H1 (cell line): ENCODE data around the gene SLC25A21. TPM values are rescaled to one million over a fixed set of nuclear protein-coding genes. Genes with fewer than 3 reads are reported as not detected.

Experiments used
- CTCF ChIA-PET: fragments of 300-600 bp; sonication (Branson Sonifier 250); formaldehyde crosslinking; loops from one replicate; lab custom pipeline; 2021; ENCODE audit not compliant: partially characterized antibody; lab: Charles Lee
- POLR2A ChIA-PET: fragments of 300-600 bp; sonication (Branson Sonifier 250); formaldehyde crosslinking; loops from one replicate; lab custom pipeline; 2021; ENCODE audit warnings: inconsistent platforms; ENCODE audit not compliant: partially characterized antibody; lab: Charles Lee
- DNase-seq, 2 experiments: peaks; one replicate each; pipeline versions ENCODE4 v3.0.0 to v3.0.0-alpha.2; 2010 to 2022; ENCODE audit warnings: low spot score in 2 of 2, low read depth in 1 of 2, mixed read lengths in 1 of 2
- FAIRE-seq: peaks from 2 replicates; lab custom pipeline; 2011; peaks lifted over from hg19 to GRCh38; lab: Jason Lieb, UNC
- H2AFZ ChIP-seq: 2 replicates; pipeline ENCODE4 v1.8.1; 2012; ENCODE audit warnings: low read length, inconsistent platforms
- H2AK5ac ChIP-seq: 2 replicates; pipeline ENCODE4 v1.6.1; 2013; ENCODE audit warnings: low read depth, low read length
- H2BK120ac ChIP-seq: replicated peaks from 2 replicates; pipeline ENCODE3; 2013; ENCODE audit warnings: low read depth, low read length, inconsistent platforms
- H2BK12ac ChIP-seq: 2 replicates; pipeline ENCODE4 v1.6.1; 2013; ENCODE audit warnings: low read depth, low read length
- H2BK15ac ChIP-seq: 2 replicates; pipeline ENCODE4 v1.6.1; 2013; ENCODE audit warnings: low read length
- H2BK20ac ChIP-seq: 2 replicates; pipeline ENCODE4 v1.6.1; 2013; ENCODE audit warnings: low read length
- H2BK5ac ChIP-seq: 2 replicates; pipeline ENCODE4 v1.6.1; 2013; ENCODE audit warnings: low read depth, low read length
- H3K14ac ChIP-seq: 2 replicates; pipeline ENCODE4 v1.6.1; 2013; ENCODE audit warnings: inconsistent platforms; ENCODE audit not compliant: insufficient read length
- H3K18ac ChIP-seq: 2 replicates; pipeline ENCODE4 v1.6.1; 2013; ENCODE audit warnings: low read length; ENCODE audit errors: extremely low read depth
- H3K23ac ChIP-seq: 2 replicates; pipeline ENCODE4 v1.6.1; 2013; ENCODE audit warnings: inconsistent platforms; ENCODE audit not compliant: insufficient read length
- H3K23me2 ChIP-seq: 2 replicates; pipeline ENCODE4 v1.6.1; 2013; ENCODE audit warnings: low read depth, low read length
- H3K27ac ChIP-seq: 2 replicates; pipeline ENCODE4 v1.6.1; 2011; ENCODE audit warnings: low read depth, low read length, inconsistent platforms
- H3K27me3 ChIP-seq, 4 experiments: replicated peaks in 1 of 4; 1 replicate in 1 of 4; 2 replicates in 3 of 4; pipeline versions ENCODE4 v1.6.1 to v1.8.1; 2011 to 2013; ENCODE audit warnings: low read length in 3 of 4, mild to moderate bottlenecking in 3 of 4, inconsistent platforms in 2 of 4, mixed read lengths in 2 of 4, moderate library complexity in 1 of 4; ENCODE audit not compliant: control insufficient read depth in 3 of 4, insufficient read depth in 3 of 4; ENCODE audit errors: extremely low read depth in 1 of 4
- H3K36me3 ChIP-seq, 4 experiments: 2 replicates each; pipeline versions ENCODE4 v1.6.1 to v1.8.1; 2011 to 2013; ENCODE audit warnings: mild to moderate bottlenecking in 4 of 4, low read length in 3 of 4, moderate library complexity in 2 of 4, control low read depth in 1 of 4, inconsistent platforms in 1 of 4; ENCODE audit not compliant: insufficient read depth in 4 of 4, control insufficient read depth in 2 of 4
- H3K4ac ChIP-seq: replicated peaks from 2 replicates; pipeline ENCODE3; 2013; ENCODE audit warnings: low read length, low read depth, mixed read lengths, inconsistent platforms; ENCODE audit not compliant: insufficient read length
- H3K4me1 ChIP-seq, 4 experiments: replicated peaks in 1 of 4; 1 replicate in 1 of 4; 2 replicates in 3 of 4; pipeline versions ENCODE4 v1.6.1 to v1.8.1; 2011 to 2013; ENCODE audit warnings: low read length in 3 of 4, inconsistent platforms in 2 of 4, mixed read lengths in 1 of 4; ENCODE audit not compliant: insufficient read depth in 4 of 4, control insufficient read depth in 3 of 4
- H3K4me2 ChIP-seq, 2 experiments: 2 replicates each; pipeline versions ENCODE4 v1.6.1 to v1.8.1; 2011 to 2013; ENCODE audit warnings: low read depth in 2 of 2, low read length in 2 of 2, control low read depth in 1 of 2, inconsistent platforms in 1 of 2, mild to moderate bottlenecking in 1 of 2; ENCODE audit not compliant: insufficient read depth in 1 of 2
- H3K4me3 ChIP-seq, 4 experiments: fragments of 200-600, 300-600 bp in 1 of 4; sonication (generic), shearing (Covaris generic), sonication (Bioruptor Twin) in 1 of 4; 2 replicates each; pipeline versions ENCODE4 v1.5.1 to v1.8.1; 2011 to 2016; ENCODE audit warnings: low read length in 4 of 4, low read depth in 3 of 4, control low read depth in 2 of 4, inconsistent platforms in 2 of 4, mild to moderate bottlenecking in 2 of 4, mixed read lengths in 1 of 4, moderate library complexity in 1 of 4; ENCODE audit not compliant: insufficient read depth in 2 of 4; ENCODE audit errors: extremely low read depth in 1 of 4
- H3K56ac ChIP-seq: replicated peaks from 2 replicates; pipeline ENCODE3; 2013; ENCODE audit warnings: low read depth, mild to moderate bottlenecking, mixed read lengths, low read length, inconsistent platforms; ENCODE audit not compliant: insufficient read length
- H3K79me1 ChIP-seq: 2 replicates; pipeline ENCODE4 v1.6.1; 2013; ENCODE audit warnings: low read depth, low read length, control low read depth
- H3K79me2 ChIP-seq, 2 experiments: 2 replicates each; pipeline versions ENCODE4 v1.6.1 to v1.8.1; 2012 to 2013; ENCODE audit warnings: low read length in 2 of 2, mild to moderate bottlenecking in 2 of 2, inconsistent platforms in 1 of 2; ENCODE audit not compliant: insufficient read depth in 2 of 2, control insufficient read depth in 1 of 2
- H3K9ac ChIP-seq, 4 experiments: replicated peaks in 1 of 4; 1 replicate in 1 of 4; 2 replicates in 3 of 4; pipeline versions ENCODE4 v1.6.1 to v1.8.1; 2011 to 2013; ENCODE audit warnings: low read depth in 3 of 4, low read length in 3 of 4, control low read depth in 2 of 4, mild to moderate bottlenecking in 2 of 4, moderate library complexity in 2 of 4, inconsistent platforms in 1 of 4; ENCODE audit errors: extremely low read depth in 1 of 4
- H3K9me3 ChIP-seq, 2 experiments: 2 replicates each; pipeline versions ENCODE4 v1.6.1 to v1.8.1; 2012 to 2013; ENCODE audit warnings: mild to moderate bottlenecking in 2 of 2, moderate library complexity in 2 of 2, control low read depth in 1 of 2, inconsistent platforms in 1 of 2, low read depth in 1 of 2, low read length in 1 of 2, mixed read lengths in 1 of 2; ENCODE audit not compliant: insufficient read depth in 2 of 2
- H4K20me1 ChIP-seq, 2 experiments: replicated peaks in 1 of 2; 2 replicates each; pipeline versions ENCODE3 to v1.8.1; 2011 to 2013; ENCODE audit warnings: inconsistent platforms in 2 of 2, low read length in 2 of 2, mild to moderate bottlenecking in 1 of 2; ENCODE audit not compliant: insufficient read depth in 2 of 2, control insufficient read depth in 1 of 2
- H4K5ac ChIP-seq: 2 replicates; pipeline ENCODE4 v1.6.1; 2013; ENCODE audit warnings: low read length, low read depth, mixed read lengths, inconsistent platforms; ENCODE audit not compliant: insufficient read length
- H4K8ac ChIP-seq: 2 replicates; pipeline ENCODE4 v1.8.0; 2013; ENCODE audit warnings: mild to moderate bottlenecking, moderate library complexity, low read length, inconsistent platforms; ENCODE audit not compliant: insufficient read depth; ENCODE audit errors: extremely low read depth
- H4K91ac ChIP-seq: replicated peaks from 2 replicates; pipeline ENCODE3; 2013; ENCODE audit warnings: low read length, mixed read lengths, inconsistent platforms; ENCODE audit not compliant: insufficient read length
- GTF2F1 ChIP-seq: IDR thresholded peaks from 2 replicates; pipeline ENCODE4 v1.6.1; 2012; ENCODE audit warnings: low read depth, low read length, improper control_type of control experiment, borderline replicate concordance
- JUN ChIP-seq: IDR thresholded peaks from 2 replicates; pipeline ENCODE4 v1.6.1; 2011; ENCODE audit warnings: low read depth, mild to moderate bottlenecking, improper control_type of control experiment, low read length
- KDM4A ChIP-seq: IDR thresholded peaks from one replicate; pipeline ENCODE4 v1.7.1; 2012; ENCODE audit warnings: low read depth, mild to moderate bottlenecking, moderate library complexity, low read length, inconsistent platforms; ENCODE audit not compliant: severe bottlenecking
- RBBP5 ChIP-seq: IDR thresholded peaks from 2 replicates; pipeline ENCODE4 v1.7.1; 2012; ENCODE audit warnings: low read depth, mild to moderate bottlenecking, inconsistent platforms, low read length, moderate library complexity, borderline replicate concordance
- TAF1 ChIP-seq: IDR thresholded peaks from 2 replicates; pipeline ENCODE4 v1.6.1; 2011; ENCODE audit warnings: mild to moderate bottlenecking, low read depth, low read length
- TCF12 ChIP-seq: IDR thresholded peaks from 2 replicates; pipeline ENCODE4 v1.6.1; 2011; ENCODE audit warnings: low read depth, mild to moderate bottlenecking, low read length
- WGBS, 2 experiments: shearing (Covaris generic) in 1 of 2; methylation state at CpG; one replicate each; pipeline versions ENCODE4 v1.1.6 to v1.1.7; 2013 to 2015; ENCODE audit warnings: low lambda C conversion rate in 2 of 2, mixed read lengths in 2 of 2, inconsistent platforms in 1 of 2, low coverage in 1 of 2, missing lambda C conversion rate in 1 of 2; ENCODE audit not compliant: insufficient replicate concordance in 2 of 2, insufficient coverage in 1 of 2, insufficient read length in 1 of 2; ENCODE audit errors: extremely low coverage in 1 of 2, missing lambda C conversion rate in 1 of 2; 5-methylcytosine and 5-hydroxymethylcytosine counted together
- polyA plus RNA-seq, 7 experiments: library from polyadenylated mRNA; depleted of rRNA in 3 of 7; stranded (reverse) in 5 of 7; unstranded in 2 of 7; fragments of >200 nt in 5 of 7; fragments of 200-250 nt in 2 of 7; gene quantifications; 1 replicate in 5 of 7; 2 replicates in 1 of 7; 4 replicates in 1 of 7; pipeline versions ENCODE4 v1.2.1 to v1.2.3, GENCODE V29; 2011 to 2013; ENCODE audit warnings: missing spikeins in 2 of 7, mixed read lengths in 2 of 7
- total RNA-seq: library from RNA; stranded (reverse); fragmentation: NEBNext Ultra II Directional; extraction: Animal tissue kit (Norgen Biotek cat#: 25700); gene quantifications from 2 replicates; pipeline ENCODE4 v1.2.1, GENCODE V29; 2021

Gene SLC25A21
- total and polyA plus RNA-seq, 2 of the 8 experiments (the other 6 are each of a cell fraction or from before 2014, with no cell fraction given): 6.9 to 15.7 TPM

DNA sequence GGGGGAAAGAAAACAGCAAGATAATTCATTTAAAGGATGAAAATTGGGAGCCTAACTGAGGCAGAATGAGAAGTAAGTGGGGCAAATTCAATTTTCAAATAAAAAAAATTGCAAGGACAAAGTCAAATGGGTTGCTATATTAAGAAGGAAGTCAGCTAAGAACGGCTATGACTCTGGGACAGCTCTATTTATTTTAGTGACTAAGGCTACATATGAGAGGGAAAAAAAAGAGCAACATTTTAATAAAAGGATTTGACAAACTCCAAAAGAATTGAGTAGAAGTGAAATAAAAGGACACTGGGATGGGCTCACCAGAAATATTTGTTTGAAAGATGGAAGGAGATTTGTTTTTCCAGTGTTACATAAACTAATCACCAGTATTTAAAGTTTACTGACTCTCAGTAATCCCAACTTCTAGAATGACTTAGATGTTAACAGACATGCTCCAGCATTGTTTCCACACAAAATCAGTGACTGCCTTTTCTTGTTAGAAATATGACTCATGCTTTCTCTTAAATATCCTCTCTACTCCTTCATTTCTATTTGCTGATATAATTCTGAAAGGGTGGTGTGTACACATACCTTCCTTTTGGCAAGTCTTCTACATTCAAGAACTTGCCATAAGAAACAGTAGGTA is 198.5 kb downstream of the SLC25A21 start:
- H4K91ac ChIP-seq: no peak overlapping the region
- H4K20me1 ChIP-seq: peaks cover 0 to 2% of the 10 kb centered on the region in 2 experiments
- no peak overlapping the region for H2BK15ac ChIP-seq
- H3K4me1 ChIP-seq: peaks cover 0 to 4% (median 0%) of the 10 kb centered on the region in 4 experiments; a peak in 1 of 7 replicates
- WGBS, 2 experiments: 91% methylated on average over 1 of the region's 1 CpG; no CpG with 5 or more reads in 1 of the 2 experiments
- ChIA-PET POLR2A (no interaction called here), CTCF (interaction anchor here (0.7 to 1.5 kb wide), 4 partner anchors 32 to 317 kb away, joined by 3 to 4 read pairs (median 4); no protein-coding TSS in a partner anchor)
- TF ChIP-seq GTF2F1 (no peak), RBBP5 (no peak), KDM4A (no peak), JUN (no peak), TCF12 (no peak), TAF1 (no peak)
- no peak overlapping the region for H2BK20ac ChIP-seq
- no peak overlapping the region for H2BK5ac ChIP-seq
- no peak overlapping the region for H4K5ac ChIP-seq
- H3K4ac ChIP-seq: no peak overlapping the region
- no peak overlapping the region for H2BK120ac ChIP-seq
- no peak overlapping the region for H3K4me3 ChIP-seq
- no peak overlapping the region for H2BK12ac ChIP-seq
- no peak overlapping the region for H2AFZ ChIP-seq
- H2AK5ac ChIP-seq: no peak overlapping the region
- no peak overlapping the region for H3K23ac ChIP-seq
- no peak for DNase-seq
- no peaks in the 10 kb centered on the region for H3K23me2 ChIP-seq
- H3K79me2 ChIP-seq: no peaks in the 10 kb centered on the region
- H3K14ac ChIP-seq: no peak overlapping the region
- no peak overlapping the region for H3K18ac ChIP-seq
- H3K79me1 ChIP-seq: no peaks in the 10 kb centered on the region
- no peaks in the 10 kb centered on the region for H3K9me3 ChIP-seq
- H3K27me3 ChIP-seq: no peaks in the 10 kb centered on the region
- H4K8ac ChIP-seq: no peak overlapping the region
- H3K56ac ChIP-seq: no peak overlapping the region
- no peak overlapping the region for H3K9ac ChIP-seq
- H3K36me3 ChIP-seq: no peaks in the 10 kb centered on the region
- H3K4me2 ChIP-seq: no peak overlapping the region
- FAIRE-seq: no peak
- no peak overlapping the region for H3K27ac ChIP-seq
